IMR-90 (cell line): ENCODE results near the gene SLC37A4. TPM values are rescaled to one million over a fixed set of nuclear protein-coding genes. Genes with fewer than 3 reads are reported as not detected.

Source experiments
- ATAC-seq: fragments of 200-7000 bp; cut with Tn5 transposase; 2 replicates; pipeline ENCODE4 v1.9.1; 2020; ENCODE audit warnings: low read depth, mild to moderate bottlenecking, moderate library complexity
- BruUV-seq: library from RNA; stranded (reverse); fragments of 400-500 nt; replicated peaks from 2 replicates; lab custom pipeline; 2021; lab: Mats Ljungman, UMichigan
- CTCF ChIA-PET: fragments of 300-600 bp; formaldehyde crosslinking; extraction: SDS; loops from one replicate; lab custom pipeline; 2021; ENCODE audit warnings: antibody characterized with exemption; lab: Yijun Ruan, JAX
- POLR2A ChIA-PET: fragments of 300-600 bp; sonication (Branson Sonifier 250); formaldehyde crosslinking; loops from one replicate; lab custom pipeline; 2022; ENCODE audit warnings: antibody characterized with exemption; ENCODE audit not compliant: unreplicated experiment; lab: Charles Lee
- DNase-seq: peaks from one replicate; pipeline ENCODE4 v3.0.0; 2013
- H2AFZ ChIP-seq: replicated peaks from 2 replicates; pipeline ENCODE3; 2013; ENCODE audit warnings: low read length, mild to moderate bottlenecking; ENCODE audit not compliant: poor library complexity
- H2AK5ac ChIP-seq: 2 replicates; pipeline ENCODE4 v1.6.1; 2013; ENCODE audit warnings: low read depth, low read length, inconsistent platforms
- H2AK9ac ChIP-seq: replicated peaks from 2 replicates; pipeline ENCODE3; 2013; ENCODE audit warnings: mild to moderate bottlenecking, low read depth, low read length, moderate library complexity; ENCODE audit not compliant: poor library complexity
- H2BK120ac ChIP-seq: 2 replicates; pipeline ENCODE4 v1.6.1; 2013; ENCODE audit warnings: low read depth, low read length, inconsistent platforms
- H2BK15ac ChIP-seq: 3 replicates; pipeline ENCODE4 v1.6.1; 2013; ENCODE audit warnings: low read depth, low read length, inconsistent platforms
- H2BK20ac ChIP-seq: 2 replicates; pipeline ENCODE4 v1.6.1; 2013; ENCODE audit warnings: low read depth, mild to moderate bottlenecking, inconsistent platforms, low read length, moderate library complexity
- H2BK5ac ChIP-seq: 2 replicates; pipeline ENCODE4 v1.6.1; 2013; ENCODE audit warnings: mild to moderate bottlenecking, low read depth, low read length, inconsistent platforms; ENCODE audit not compliant: poor library complexity, severe bottlenecking
- H3K14ac ChIP-seq: replicated peaks from 2 replicates; pipeline ENCODE4 v1.6.1; 2013; ENCODE audit warnings: low read depth, low read length, inconsistent platforms
- H3K18ac ChIP-seq: 2 replicates; pipeline ENCODE4 v1.6.1; 2013; ENCODE audit warnings: low read depth, low read length, control low read depth
- H3K23ac ChIP-seq: 2 replicates; pipeline ENCODE4 v1.6.1; 2013; ENCODE audit warnings: low read depth, low read length, inconsistent platforms
- H3K27ac ChIP-seq: 2 replicates; pipeline ENCODE4 v1.5.1; 2013; ENCODE audit warnings: mild to moderate bottlenecking, control low read depth, low read length; ENCODE audit not compliant: insufficient read depth
- H3K27me3 ChIP-seq: 2 replicates; pipeline ENCODE4 v1.6.1; 2013; ENCODE audit warnings: low read length; ENCODE audit not compliant: control insufficient read depth, insufficient read depth
- H3K36me3 ChIP-seq: 2 replicates; pipeline ENCODE4 v1.6.1; 2013; ENCODE audit warnings: low read length, mixed read lengths; ENCODE audit not compliant: control insufficient read depth, insufficient read depth
- H3K4ac ChIP-seq: 2 replicates; pipeline ENCODE4 v1.6.1; 2013; ENCODE audit warnings: low read depth, low read length, inconsistent platforms
- H3K4me1 ChIP-seq: 2 replicates; pipeline ENCODE4 v1.6.1; 2013; ENCODE audit warnings: low read length, mixed read lengths; ENCODE audit not compliant: control insufficient read depth, insufficient read depth
- H3K4me2 ChIP-seq: 2 replicates; pipeline ENCODE4 v1.6.1; 2013; ENCODE audit warnings: low read depth, mild to moderate bottlenecking, control low read depth, low read length, moderate library complexity
- H3K4me3 ChIP-seq: 2 replicates; pipeline ENCODE4 v1.5.1; 2013; ENCODE audit warnings: low read depth, mild to moderate bottlenecking, control low read depth, low read length, moderate library complexity; ENCODE audit not compliant: insufficient read depth
- H3K56ac ChIP-seq: 2 replicates; pipeline ENCODE4 v1.6.1; 2013; ENCODE audit warnings: low read length, inconsistent platforms; ENCODE audit not compliant: insufficient read depth; ENCODE audit errors: extremely low read depth
- H3K79me1 ChIP-seq, 2 experiments: 2 replicates each; pipeline ENCODE4 v1.6.1; 2013; ENCODE audit warnings: low read length in 2 of 2, inconsistent platforms in 1 of 2, low read depth in 1 of 2
- H3K9ac ChIP-seq: 2 replicates; pipeline ENCODE4 v1.6.1; 2013; ENCODE audit warnings: low read depth, low read length, control low read depth
- H3K9me1 ChIP-seq: 2 replicates; pipeline ENCODE4 v1.6.1; 2013; ENCODE audit warnings: low read length, inconsistent platforms; ENCODE audit not compliant: insufficient read depth
- H3K9me3 ChIP-seq: 2 replicates; pipeline ENCODE4 v1.6.1; 2013; ENCODE audit warnings: low read length; ENCODE audit not compliant: control insufficient read depth, insufficient read depth
- H4K20me1 ChIP-seq: 2 replicates; pipeline ENCODE4 v1.6.1; 2013; ENCODE audit warnings: low read length, inconsistent platforms; ENCODE audit not compliant: insufficient read depth
- H4K5ac ChIP-seq: 2 replicates; pipeline ENCODE4 v1.6.1; 2013; ENCODE audit warnings: mild to moderate bottlenecking, low read depth, low read length, control low read depth
- H4K8ac ChIP-seq, 2 experiments: 2 replicates each; pipeline ENCODE4 v1.6.1; 2013; ENCODE audit warnings: low read depth in 2 of 2, low read length in 2 of 2, control low read depth in 1 of 2, inconsistent platforms in 1 of 2
- H4K91ac ChIP-seq: 2 replicates; pipeline ENCODE4 v1.6.1; 2013; ENCODE audit warnings: low read depth, low read length, inconsistent platforms; ENCODE audit not compliant: insufficient read depth
- FOS ChIP-seq: fragments of 150-350 bp; IDR thresholded peaks from 2 replicates; pipeline ENCODE4 v1.6.1; 2016; ENCODE audit warnings: low read depth, low read length
- MXI1 ChIP-seq: IDR thresholded peaks from 2 replicates; pipeline ENCODE4 v1.6.1; 2012; ENCODE audit warnings: low read depth, mild to moderate bottlenecking, low read length, moderate library complexity, borderline replicate concordance
- RFX5 ChIP-seq: IDR thresholded peaks from 2 replicates; pipeline ENCODE4 v1.8.0; 2012; ENCODE audit warnings: low read depth, mild to moderate bottlenecking, low read length, moderate library complexity
- WGBS, 2 experiments: methylation state at CpG; one replicate each; pipeline versions ENCODE4 v1.1.5 to v1.1.7; 2013; ENCODE audit warnings: missing lambda C conversion rate in 2 of 2; ENCODE audit not compliant: insufficient read length in 1 of 2; ENCODE audit errors: extremely low coverage in 2 of 2; 5-methylcytosine and 5-hydroxymethylcytosine counted together
- dilution Hi-C: fragments of 300-500 bp; cut with HindIII; formaldehyde crosslinking; loops from one replicate; pipeline ENCODE4 v1.14.3; 2018; ENCODE audit warnings: low sequenced_read_pairs; ENCODE audit not compliant: unreplicated experiment
- in situ Hi-C: fragments of 300-500 bp; cut with MboI; formaldehyde crosslinking; loops from 3 replicates; pipeline ENCODE4 v1.14.3; 2019; ENCODE audit warnings: low sequenced_read_pairs, inconsistent platforms, mixed read lengths
- intact Hi-C: fragments of 100-400 bp; cut with micrococcal nuclease; formaldehyde crosslinking; loops from 2 replicates; pipeline ENCODE4 v1.10.0; 2022
- polyA plus RNA-seq, 3 experiments: library from polyadenylated mRNA; depleted of rRNA; stranded (reverse); fragments of >200 nt; gene quantifications; 2 replicates each; pipeline ENCODE4 v1.2.3, GENCODE V29; 2012; ENCODE audit warnings: low replicate concordance in 1 of 3
- total RNA-seq: library from RNA; depleted of rRNA; stranded (reverse); fragments of >200 nt; gene quantifications from 2 replicates; pipeline ENCODE4 v1.2.3, GENCODE V29; 2012
- TF ChIP-seq, protein P1 (sequence below): fragments of 150-350 bp; IDR thresholded peaks from 2 replicates; pipeline ENCODE4 v1.6.1; 2017; ENCODE audit warnings: mild to moderate bottlenecking, antibody characterized with exemption, low read length, low read depth

The SLC37A4 gene
- total and polyA plus RNA-seq, 2 of the 4 experiments (the other 2 are of a cell fraction) = 7.5 to 14.3 TPM

GRCh38 chr11:119028346-119029068, 2.2 kb downstream of the SLC37A4 start:
- no peaks in the 10 kb centered on the region for H3K27me3 ChIP-seq
- H2BK20ac ChIP-seq = no peak overlapping the region
- H3K27ac ChIP-seq = no peak overlapping the region
- H3K79me1 ChIP-seq = peaks cover 10 to 29% of the 10 kb centered on the region in 2 experiments; a peak in 3 of 4 replicates
- no peak overlapping the region for H3K9ac ChIP-seq
- DNase-seq (no peak), ATAC-seq (no peak)
- H2BK5ac ChIP-seq = no peak overlapping the region
- no peak overlapping the region for H3K18ac ChIP-seq
- no peak overlapping the region for H3K56ac ChIP-seq
- no peak overlapping the region for H2AK5ac ChIP-seq
- in situ Hi-C loops = no loop called here
- no peaks in the 10 kb centered on the region; the same call in 1 of the 2 replicates for H3K9me1 ChIP-seq
- H3K4me3 ChIP-seq = no peak overlapping the region
- peaks cover 17% of the 10 kb centered on the region for H3K36me3 ChIP-seq
- H3K4ac ChIP-seq = no peak overlapping the region
- H2BK120ac ChIP-seq = no peak overlapping the region
- ChIA-PET POLR2A (no interaction called here), CTCF (no interaction called here)
- dilution Hi-C loops = no loop called here
- H2BK15ac ChIP-seq = no peak overlapping the region
- no peak for TF ChIP-seq RFX5
- TF ChIP-seq, protein P1, sequence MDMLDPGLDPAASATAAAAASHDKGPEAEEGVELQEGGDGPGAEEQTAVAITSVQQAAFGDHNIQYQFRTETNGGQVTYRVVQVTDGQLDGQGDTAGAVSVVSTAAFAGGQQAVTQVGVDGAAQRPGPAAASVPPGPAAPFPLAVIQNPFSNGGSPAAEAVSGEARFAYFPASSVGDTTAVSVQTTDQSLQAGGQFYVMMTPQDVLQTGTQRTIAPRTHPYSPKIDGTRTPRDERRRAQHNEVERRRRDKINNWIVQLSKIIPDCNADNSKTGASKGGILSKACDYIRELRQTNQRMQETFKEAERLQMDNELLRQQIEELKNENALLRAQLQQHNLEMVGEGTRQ = no peak
- TF ChIP-seq FOS = no peak
- no peak for TF ChIP-seq MXI1
- no peak overlapping the region for H4K5ac ChIP-seq
- 87% methylated on average over 6 of the region's 9 CpGs; no CpG with 5 or more reads in 1 of the 2 experiments for WGBS, 2 experiments
- H2AFZ ChIP-seq = no peak overlapping the region
- H3K14ac ChIP-seq = no peak overlapping the region
- H4K20me1 ChIP-seq = no peaks in the 10 kb centered on the region; the same call in 1 of the 2 replicates
- no peak overlapping the region for H4K8ac ChIP-seq
- no TSS peak for BruUV-seq
- intact Hi-C loops = no loop called here
- no peaks in the 10 kb centered on the region for H3K4me1 ChIP-seq
- no peak overlapping the region for H3K23ac ChIP-seq
- no peak overlapping the region for H3K4me2 ChIP-seq
- H3K9me3 ChIP-seq = no peaks in the 10 kb centered on the region
- H2AK9ac ChIP-seq = peak overlapping the region; percentile 7
- H4K91ac ChIP-seq = no peak overlapping the region
